Body of pancreas (tissue), 4 donors: ENCODE results near the gene C10orf95.

Experiments
- CTCF ChIP-seq, 7 experiments: fragments of 450-650 bp in 4 of 7; fragments of 200-600 bp in 3 of 7; sonication (generic) in 3 of 7; IDR thresholded peaks; one replicate each; pipeline ENCODE4 v1.5.1; 2016 to 2019; ENCODE audit warnings: antibody characterized with exemption in 7 of 7
- POLR2A ChIP-seq, 3 donors: fragments of 450-650 bp; IDR thresholded peaks; one replicate each; pipeline ENCODE4 v1.6.1; 2016; ENCODE audit warnings: antibody characterized with exemption in 3 of 3, mild to moderate bottlenecking in 2 of 3

GRCh38 chr10:102411341-102412255, 39.7 kb downstream of the C10orf95 start:
- TF ChIP-seq POLR2A (IDR thresholded peaks at IDR 0.05) (no peak), CTCF (IDR thresholded peaks at IDR 0.05) (no peak)
